Measurements from ENCODE around the gene TASP1. TPM values are rescaled to one million over a fixed set of nuclear protein-coding genes. Genes with fewer than 3 reads are reported as not detected.

Gene TASP1
- total RNA-seq, 1 donor from 2014 or later: 18.3 TPM

- Histone ChIP-seq H3K36me3 (ENCODE audit: control insufficient read depth in 3 of 3, insufficient read depth in 3 of 3, low read length in 3 of 3) (peaks cover 0 to 3% (median 0%) of the 10 kb centered on the region in 3 donors), H3K9ac (ENCODE audit: low read depth in 1 of 3, low read length in 3 of 3) (no peak overlapping the region), H3K27ac (ENCODE audit: low read depth, low read length) (no peak overlapping the region), H3K27me3 (ENCODE audit: control insufficient read depth in 3 of 3, insufficient read depth in 3 of 3, low read length in 3 of 3) (no peaks in the 10 kb centered on the region), H3K4me3 (ENCODE audit: low read length in 3 of 3) (no peak overlapping the region), H3K9me3 (ENCODE audit: control insufficient read depth in 3 of 3, low read length in 3 of 3) (no peaks in the 10 kb centered on the region), H3K4me1 (ENCODE audit: control insufficient read depth in 3 of 3, insufficient read depth in 3 of 3, low read length in 3 of 3) (no peaks in the 10 kb centered on the region)
Observed at GRCh38 chr20:13515796-13516558, 122.8 kb downstream of the TASP1 start.

DNA sequence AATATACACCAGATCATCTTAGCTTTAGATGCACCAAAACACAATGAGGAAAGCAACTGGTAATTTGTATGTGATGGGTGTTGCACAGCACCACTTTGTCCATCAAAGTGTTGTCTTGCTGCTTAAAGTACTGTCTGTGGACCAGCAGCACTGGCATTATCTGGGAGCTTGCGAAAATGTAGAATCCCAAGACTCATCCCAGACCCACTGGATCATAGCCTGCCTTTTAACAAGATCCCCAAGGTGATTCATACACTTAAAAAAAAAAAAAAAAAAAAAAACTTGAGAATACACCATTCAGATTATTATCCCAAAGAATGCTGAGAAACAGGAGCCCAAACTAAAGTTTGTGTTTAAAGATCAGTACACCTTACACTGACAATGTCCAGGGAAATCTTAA lies 123.4 kb downstream of the TASP1 start:
- Histone ChIP-seq H3K4me3 (ENCODE audit: low read length in 3 of 3) (no peak overlapping the region), H3K27me3 (ENCODE audit: control insufficient read depth in 3 of 3, insufficient read depth in 3 of 3, low read length in 3 of 3) (no peaks in the 10 kb centered on the region), H3K9me3 (ENCODE audit: control insufficient read depth in 3 of 3, low read length in 3 of 3) (no peaks in the 10 kb centered on the region), H3K27ac (ENCODE audit: low read depth, low read length) (no peak overlapping the region), H3K9ac (ENCODE audit: low read depth in 1 of 3, low read length in 3 of 3) (no peak overlapping the region), H3K36me3 (ENCODE audit: control insufficient read depth in 3 of 3, insufficient read depth in 3 of 3, low read length in 3 of 3) (peaks cover 0 to 3% (median 0%) of the 10 kb centered on the region in 3 donors), H3K4me1 (ENCODE audit: control insufficient read depth in 3 of 3, insufficient read depth in 3 of 3, low read length in 3 of 3) (no peaks in the 10 kb centered on the region)

DNA sequence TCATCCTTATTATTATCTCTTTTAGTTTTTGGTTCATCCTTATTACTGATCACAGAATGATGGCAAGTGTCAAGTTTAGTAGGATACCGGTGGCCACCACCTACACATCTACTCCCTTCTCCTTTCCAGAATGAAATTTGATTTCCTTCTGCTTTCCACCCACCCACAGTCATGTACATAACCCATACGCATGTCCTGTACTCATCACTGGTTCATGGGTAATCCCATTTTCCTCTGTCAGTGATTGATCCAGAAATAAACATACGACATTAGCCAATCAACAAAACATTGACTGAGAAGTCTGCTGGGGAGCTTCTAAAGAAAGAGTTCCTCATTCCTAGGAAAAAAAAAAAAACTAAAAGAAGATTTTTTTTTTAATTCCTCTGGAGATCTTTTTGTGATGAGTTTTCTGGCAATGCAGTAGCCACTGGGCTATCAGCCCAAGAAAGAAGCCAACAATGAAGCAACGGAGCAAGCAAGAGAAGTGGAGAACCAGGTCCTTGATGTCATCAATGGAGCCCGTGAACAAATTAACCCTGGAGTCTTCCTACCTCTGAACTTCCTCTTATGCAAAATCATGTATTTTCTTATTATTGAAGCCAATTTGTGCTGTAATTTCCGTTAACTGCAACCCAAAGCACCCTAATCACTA lies 127.8 kb downstream of the TASP1 start:
- no peak overlapping the region for H3K4me3 ChIP-seq (ENCODE audit: low read length in 3 of 3)
- H3K9ac ChIP-seq (ENCODE audit: low read depth in 1 of 3, low read length in 3 of 3): no peak overlapping the region
- peaks cover 0 to 2% (median 2%) of the 10 kb centered on the region in 3 donors for H3K9me3 ChIP-seq (ENCODE audit: control insufficient read depth in 3 of 3, low read length in 3 of 3)
- H3K27me3 ChIP-seq (ENCODE audit: control insufficient read depth in 3 of 3, insufficient read depth in 3 of 3, low read length in 3 of 3): no peaks in the 10 kb centered on the region
- no peaks in the 10 kb centered on the region for H3K36me3 ChIP-seq (ENCODE audit: control insufficient read depth in 3 of 3, insufficient read depth in 3 of 3, low read length in 3 of 3)
- H3K4me1 ChIP-seq (ENCODE audit: control insufficient read depth in 3 of 3, insufficient read depth in 3 of 3, low read length in 3 of 3): no peaks in the 10 kb centered on the region
- H3K27ac ChIP-seq (ENCODE audit: low read depth, low read length): no peak overlapping the region

DNA sequence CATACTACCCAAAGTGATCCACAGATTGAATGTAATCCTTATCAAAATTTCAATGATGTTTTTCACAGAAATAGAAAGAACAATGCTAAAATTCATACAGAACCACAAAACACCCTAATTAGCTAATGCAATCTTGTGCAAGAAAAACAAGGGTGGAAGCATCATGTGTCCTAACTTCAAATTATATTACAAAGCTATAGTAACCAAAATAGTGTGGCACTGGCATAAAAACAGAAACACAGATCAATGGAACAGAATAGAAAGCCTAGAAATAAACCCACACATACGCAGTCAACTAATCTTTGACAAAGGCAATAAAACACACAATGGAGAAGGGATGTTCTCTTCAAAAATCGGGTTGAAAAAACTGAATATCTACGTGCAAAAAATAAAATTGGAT lies 131.1 kb downstream of the TASP1 start:
- H3K4me3 ChIP-seq (ENCODE audit: low read length in 3 of 3): no peak overlapping the region
- no peaks in the 10 kb centered on the region for H3K27me3 ChIP-seq (ENCODE audit: control insufficient read depth in 3 of 3, insufficient read depth in 3 of 3, low read length in 3 of 3)
- H3K27ac ChIP-seq (ENCODE audit: low read depth, low read length): no peak overlapping the region
- no peaks in the 10 kb centered on the region for H3K4me1 ChIP-seq (ENCODE audit: control insufficient read depth in 3 of 3, insufficient read depth in 3 of 3, low read length in 3 of 3)
- H3K36me3 ChIP-seq (ENCODE audit: control insufficient read depth in 3 of 3, insufficient read depth in 3 of 3, low read length in 3 of 3): no peaks in the 10 kb centered on the region
- no peak overlapping the region for H3K9ac ChIP-seq (ENCODE audit: low read depth in 1 of 3, low read length in 3 of 3)
- H3K9me3 ChIP-seq (ENCODE audit: control insufficient read depth in 3 of 3, low read length in 3 of 3): peaks cover 0 to 2% (median 2%) of the 10 kb centered on the region in 3 donors

GRCh38 chr20:13501500-13501899 lies 137.2 kb downstream of the TASP1 start:
- no peak overlapping the region for H3K9ac ChIP-seq (ENCODE audit: low read depth in 1 of 3, low read length in 3 of 3)
- H3K27me3 ChIP-seq (ENCODE audit: control insufficient read depth in 3 of 3, insufficient read depth in 3 of 3, low read length in 3 of 3): no peaks in the 10 kb centered on the region
- no peak overlapping the region for H3K4me3 ChIP-seq (ENCODE audit: low read length in 3 of 3)
- peaks cover 0 to 2% (median 0%) of the 10 kb centered on the region in 3 donors for H3K9me3 ChIP-seq (ENCODE audit: control insufficient read depth in 3 of 3, low read length in 3 of 3)
- no peaks in the 10 kb centered on the region for H3K4me1 ChIP-seq (ENCODE audit: control insufficient read depth in 3 of 3, insufficient read depth in 3 of 3, low read length in 3 of 3)
- peaks cover 0 to 3% (median 0%) of the 10 kb centered on the region in 3 donors for H3K36me3 ChIP-seq (ENCODE audit: control insufficient read depth in 3 of 3, insufficient read depth in 3 of 3, low read length in 3 of 3)
- no peak overlapping the region for H3K27ac ChIP-seq (ENCODE audit: low read depth, low read length)

DNA sequence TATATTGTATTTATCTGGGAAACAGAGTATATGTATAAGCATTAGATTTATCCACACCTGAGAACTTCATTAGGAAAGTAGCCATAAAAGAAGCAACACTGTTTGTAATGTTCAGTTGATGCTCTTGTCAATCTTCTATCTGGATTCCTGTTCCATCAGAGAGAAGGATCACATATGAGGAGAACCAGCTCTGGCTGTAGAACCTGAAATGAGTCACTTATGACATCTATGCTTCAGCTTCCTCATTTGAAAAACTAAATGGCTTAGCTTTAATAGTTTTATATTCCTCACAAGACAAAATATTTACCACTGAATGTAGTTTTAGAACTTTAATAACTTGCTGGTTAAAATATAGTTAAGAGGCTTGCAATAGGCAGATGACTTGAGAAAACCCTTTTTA lies 144.7 kb downstream of the TASP1 start:
- Histone ChIP-seq H3K9ac (ENCODE audit: low read depth in 1 of 3, low read length in 3 of 3) (no peak overlapping the region), H3K4me1 (ENCODE audit: control insufficient read depth in 3 of 3, insufficient read depth in 3 of 3, low read length in 3 of 3) (peaks cover 0 to 3% (median 0%) of the 10 kb centered on the region in 3 donors), H3K27ac (ENCODE audit: low read depth, low read length) (no peak overlapping the region), H3K9me3 (ENCODE audit: control insufficient read depth in 3 of 3, low read length in 3 of 3) (no peaks in the 10 kb centered on the region), H3K36me3 (ENCODE audit: control insufficient read depth in 3 of 3, insufficient read depth in 3 of 3, low read length in 3 of 3) (no peaks in the 10 kb centered on the region), H3K4me3 (ENCODE audit: low read length in 3 of 3) (no peak overlapping the region), H3K27me3 (ENCODE audit: control insufficient read depth in 3 of 3, insufficient read depth in 3 of 3, low read length in 3 of 3) (no peaks in the 10 kb centered on the region)

GRCh38 chr20:13493143-13493542 lies 145.6 kb downstream of the TASP1 start:
- H3K4me3 ChIP-seq (ENCODE audit: low read length in 3 of 3): no peak overlapping the region
- no peak overlapping the region for H3K9ac ChIP-seq (ENCODE audit: low read depth in 1 of 3, low read length in 3 of 3)
- H3K4me1 ChIP-seq (ENCODE audit: control insufficient read depth in 3 of 3, insufficient read depth in 3 of 3, low read length in 3 of 3): peaks cover 0 to 3% (median 0%) of the 10 kb centered on the region in 3 donors
- no peak overlapping the region for H3K27ac ChIP-seq (ENCODE audit: low read depth, low read length)
- H3K9me3 ChIP-seq (ENCODE audit: control insufficient read depth in 3 of 3, low read length in 3 of 3): no peaks in the 10 kb centered on the region
- no peaks in the 10 kb centered on the region for H3K27me3 ChIP-seq (ENCODE audit: control insufficient read depth in 3 of 3, insufficient read depth in 3 of 3, low read length in 3 of 3)
- H3K36me3 ChIP-seq (ENCODE audit: control insufficient read depth in 3 of 3, insufficient read depth in 3 of 3, low read length in 3 of 3): no peaks in the 10 kb centered on the region

GRCh38 chr20:13492001-13492481 lies 146.7 kb downstream of the TASP1 start:
- H3K4me3 ChIP-seq (ENCODE audit: low read length in 3 of 3): no peak overlapping the region
- H3K9ac ChIP-seq (ENCODE audit: low read depth in 1 of 3, low read length in 3 of 3): no peak overlapping the region
- H3K27me3 ChIP-seq (ENCODE audit: control insufficient read depth in 3 of 3, insufficient read depth in 3 of 3, low read length in 3 of 3): no peaks in the 10 kb centered on the region
- no peaks in the 10 kb centered on the region for H3K9me3 ChIP-seq (ENCODE audit: control insufficient read depth in 3 of 3, low read length in 3 of 3)
- H3K27ac ChIP-seq (ENCODE audit: low read depth, low read length): no peak overlapping the region
- H3K36me3 ChIP-seq (ENCODE audit: control insufficient read depth in 3 of 3, insufficient read depth in 3 of 3, low read length in 3 of 3): no peaks in the 10 kb centered on the region
- H3K4me1 ChIP-seq (ENCODE audit: control insufficient read depth in 3 of 3, insufficient read depth in 3 of 3, low read length in 3 of 3): peaks cover 0 to 3% (median 0%) of the 10 kb centered on the region in 3 donors

DNA sequence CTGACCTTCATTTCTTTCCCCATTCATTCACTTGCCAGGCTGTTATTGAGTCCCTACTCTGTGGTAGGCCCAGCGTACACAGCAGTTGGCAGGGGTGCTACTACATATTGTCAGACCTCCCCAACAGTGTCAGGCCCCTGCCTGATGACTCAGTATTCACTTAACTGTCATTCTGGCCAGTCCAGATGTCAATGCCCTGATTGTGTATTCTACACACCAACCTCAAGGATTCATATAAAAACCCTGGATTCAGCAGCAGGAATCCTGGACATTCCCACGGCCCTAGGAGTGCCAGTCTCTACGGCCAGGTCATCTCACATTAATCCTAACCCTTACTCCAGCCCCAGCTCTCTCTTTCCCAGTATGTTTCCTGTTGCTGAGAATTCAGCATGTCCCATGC lies 151.5 kb downstream of the TASP1 start:
- Histone ChIP-seq H3K27ac (ENCODE audit: low read depth, low read length) (no peak overlapping the region), H3K9me3 (ENCODE audit: control insufficient read depth in 3 of 3, low read length in 3 of 3) (no peaks in the 10 kb centered on the region), H3K4me1 (ENCODE audit: control insufficient read depth in 3 of 3, insufficient read depth in 3 of 3, low read length in 3 of 3) (peaks cover 0 to 3% (median 0%) of the 10 kb centered on the region in 3 donors), H3K36me3 (ENCODE audit: control insufficient read depth in 3 of 3, insufficient read depth in 3 of 3, low read length in 3 of 3) (peaks cover 0 to 7% (median 3%) of the 10 kb centered on the region in 3 donors), H3K4me3 (ENCODE audit: low read length in 3 of 3) (no peak overlapping the region), H3K9ac (ENCODE audit: low read depth in 1 of 3, low read length in 3 of 3) (no peak overlapping the region), H3K27me3 (ENCODE audit: control insufficient read depth in 3 of 3, insufficient read depth in 3 of 3, low read length in 3 of 3) (no peaks in the 10 kb centered on the region)

GRCh38 chr20:13486694-13487093 lies 152.0 kb downstream of the TASP1 start:
- Histone ChIP-seq H3K27me3 (ENCODE audit: control insufficient read depth in 3 of 3, insufficient read depth in 3 of 3, low read length in 3 of 3) (no peaks in the 10 kb centered on the region), H3K4me3 (ENCODE audit: low read length in 3 of 3) (no peak overlapping the region), H3K36me3 (ENCODE audit: control insufficient read depth in 3 of 3, insufficient read depth in 3 of 3, low read length in 3 of 3) (peaks cover 0 to 12% (median 6%) of the 10 kb centered on the region in 3 donors), H3K9me3 (ENCODE audit: control insufficient read depth in 3 of 3, low read length in 3 of 3) (no peaks in the 10 kb centered on the region), H3K27ac (ENCODE audit: low read depth, low read length) (no peak overlapping the region), H3K4me1 (ENCODE audit: control insufficient read depth in 3 of 3, insufficient read depth in 3 of 3, low read length in 3 of 3) (no peaks in the 10 kb centered on the region), H3K9ac (ENCODE audit: low read depth in 1 of 3, low read length in 3 of 3) (no peak overlapping the region)
